ENCODE data around the gene SLC35F4. TPM values are rescaled to one million over a fixed set of nuclear protein-coding genes. Genes with fewer than 3 reads are reported as not detected.

Gene SLC35F4
- total RNA-seq, 1 experiment from 2014 or later = not detected

DNA sequence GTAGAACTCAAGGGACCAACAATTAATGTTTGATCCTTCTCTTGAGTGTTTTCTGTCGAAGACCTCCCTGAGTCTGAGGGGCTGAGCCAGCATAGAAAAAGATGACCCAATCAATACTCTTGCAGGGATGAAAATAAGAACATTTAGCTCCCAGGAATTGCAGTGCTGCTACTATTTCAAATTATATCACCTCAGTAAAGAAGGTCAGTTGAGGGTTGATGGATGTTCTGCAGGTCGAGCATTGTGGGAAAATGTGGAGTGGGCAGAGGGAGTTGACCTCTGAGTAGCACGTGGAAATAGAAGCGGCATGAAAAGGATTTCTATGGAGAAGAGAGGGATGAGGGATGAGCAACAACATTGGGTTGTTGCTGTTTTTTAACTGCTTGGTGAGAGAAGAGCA lies 297.3 kb downstream of the SLC35F4 start:
- H3K79me2 ChIP-seq (ENCODE audit: insufficient read depth, low read length) = no peaks in the 10 kb centered on the region

More for the DNA sequence above, 297.3 kb downstream of the SLC35F4 start:
- Histone ChIP-seq H4K91ac (ENCODE audit: insufficient read length, low read depth, low read length) (no peak overlapping the region), H4K5ac (ENCODE audit: insufficient read length, low read depth, low read length) (no peak overlapping the region), H2BK120ac (ENCODE audit: low read depth, low read length, poor library complexity, severe bottlenecking) (no peak overlapping the region), H3K23me2 (ENCODE audit: insufficient read length, low read depth, low read length, poor library complexity, severe bottlenecking) (no peaks in the 10 kb centered on the region), H3K14ac (ENCODE audit: insufficient read depth, low read length) (no peak overlapping the region), H3K4me2 (ENCODE audit: insufficient read depth, insufficient read length, low read length) (no peak overlapping the region), H4K8ac (replicated peaks; ENCODE audit: insufficient read length, low read depth, low read length) (no peak overlapping the region), H3T11ph (ENCODE audit: low read length) (no peak overlapping the region), H2AK5ac (ENCODE audit: insufficient read length, low read length) (no peak overlapping the region), H2BK15ac (ENCODE audit: low read depth, low read length) (no peak overlapping the region), H3K56ac (ENCODE audit: insufficient read length, low read depth, low read length) (no peak overlapping the region), H3K27ac (ENCODE audit: insufficient read length, low read depth, low read length) (no peak overlapping the region), H2AFZ (ENCODE audit: low read length) (no peak overlapping the region), H3K79me1 (ENCODE audit: insufficient read depth, low read depth, low read length, poor library complexity, severe bottlenecking) (no peaks in the 10 kb centered on the region), H3K27me3 (ENCODE audit: insufficient read depth, low read length) (no peaks in the 10 kb centered on the region), H3K18ac (ENCODE audit: insufficient read length, low read depth, low read length) (no peak overlapping the region), H2BK12ac (ENCODE audit: insufficient read length, low read depth, low read length) (no peak overlapping the region), H4K20me1 (ENCODE audit: control insufficient read depth, insufficient read depth, insufficient read length) (no peaks in the 10 kb centered on the region), H3K9ac (ENCODE audit: extremely low read depth, insufficient read length, low read length) (no peak overlapping the region), H3K4me1 (ENCODE audit: insufficient read depth, low read length) (no peaks in the 10 kb centered on the region), H2BK5ac (ENCODE audit: insufficient read length, low read length) (no peak overlapping the region), H3K4ac (ENCODE audit: low read depth, low read length) (no peak overlapping the region), H3K9me3 (ENCODE audit: control insufficient read depth, low read depth, low read length) (no peaks in the 10 kb centered on the region), H2BK20ac (ENCODE audit: low read depth, low read length, poor library complexity, severe bottlenecking) (no peak overlapping the region), H3K23ac (ENCODE audit: insufficient read length, low read depth, low read length) (no peak overlapping the region)
- TF ChIP-seq, protein P1, sequence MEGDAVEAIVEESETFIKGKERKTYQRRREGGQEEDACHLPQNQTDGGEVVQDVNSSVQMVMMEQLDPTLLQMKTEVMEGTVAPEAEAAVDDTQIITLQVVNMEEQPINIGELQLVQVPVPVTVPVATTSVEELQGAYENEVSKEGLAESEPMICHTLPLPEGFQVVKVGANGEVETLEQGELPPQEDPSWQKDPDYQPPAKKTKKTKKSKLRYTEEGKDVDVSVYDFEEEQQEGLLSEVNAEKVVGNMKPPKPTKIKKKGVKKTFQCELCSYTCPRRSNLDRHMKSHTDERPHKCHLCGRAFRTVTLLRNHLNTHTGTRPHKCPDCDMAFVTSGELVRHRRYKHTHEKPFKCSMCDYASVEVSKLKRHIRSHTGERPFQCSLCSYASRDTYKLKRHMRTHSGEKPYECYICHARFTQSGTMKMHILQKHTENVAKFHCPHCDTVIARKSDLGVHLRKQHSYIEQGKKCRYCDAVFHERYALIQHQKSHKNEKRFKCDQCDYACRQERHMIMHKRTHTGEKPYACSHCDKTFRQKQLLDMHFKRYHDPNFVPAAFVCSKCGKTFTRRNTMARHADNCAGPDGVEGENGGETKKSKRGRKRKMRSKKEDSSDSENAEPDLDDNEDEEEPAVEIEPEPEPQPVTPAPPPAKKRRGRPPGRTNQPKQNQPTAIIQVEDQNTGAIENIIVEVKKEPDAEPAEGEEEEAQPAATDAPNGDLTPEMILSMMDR (conservative IDR thresholded peaks at IDR 0.05) = no peak
- DNase-seq = no peak
- H3K4me1 Mint-ChIP-seq = no peaks in the 10 kb centered on the region
- H3K4me3 Mint-ChIP-seq = no peak overlapping the region
- H3K9me3 Mint-ChIP-seq = no peaks in the 10 kb centered on the region
- peak overlapping the region in 1 of 3 experiments; percentile 36; a peak in 1 of 7 replicates for H3K27ac Mint-ChIP-seq
- no CpG with 5 or more reads among the region's 4 CpGs for WGBS (ENCODE audit: extremely low coverage, insufficient read length, low lambda C conversion rate)
- no peaks in the 10 kb centered on the region for H3K36me3 Mint-ChIP-seq (ENCODE audit: insufficient read depth in 1 of 3, low read depth in 3 of 3)
- H3K27me3 Mint-ChIP-seq (ENCODE audit: low read depth) = no peaks in the 10 kb centered on the region
